Thoracic aorta (tissue), 2 donors: Measurements from ENCODE around the gene MAD1L1. TPM values are rescaled to one million over a fixed set of nuclear protein-coding genes. Genes with fewer than 3 reads are reported as not detected.
"Not testable (repeated sequence)": the region's sequence is repeated elsewhere in the genome, so short reads cannot be mapped to it uniquely, and the experiment has no call there.

Experiments used
- ATAC-seq: fragments of 150-250 bp; one replicate; pipeline ENCODE4 v1.8.0; 2017; ENCODE audit warnings: low read depth; ENCODE audit not compliant: insufficient number of reproducible peaks, low FRiP score
- DNase-seq: peaks from one replicate; pipeline ENCODE4 v3.0.0-alpha.2; 2020; ENCODE audit warnings: low spot score
- H3K27ac ChIP-seq, 2 donors: fragments of 200-600 bp; sonication (generic); 1 replicate in 1 of 2; 2 replicates in 1 of 2; pipeline ENCODE4 v1.5.1; 2016; ENCODE audit warnings: mild to moderate bottlenecking in 2 of 2, moderate library complexity in 2 of 2
- H3K27me3 ChIP-seq: fragments of 200-600 bp; sonication (generic); replicated peaks from 2 replicates; pipeline ENCODE4 v1.6.0; 2016; ENCODE audit warnings: mild to moderate bottlenecking; ENCODE audit not compliant: insufficient read depth
- H3K36me3 ChIP-seq: fragments of 200-600 bp; sonication (generic); one replicate; pipeline ENCODE4 v1.5.1; 2016
- H3K4me1 ChIP-seq, 2 donors: fragments of 200-600 bp; sonication (generic); 1 replicate in 1 of 2; 2 replicates in 1 of 2; pipeline versions ENCODE4 v1.5.1 to v1.6.0; 2016; ENCODE audit warnings: low read depth in 2 of 2, mild to moderate bottlenecking in 1 of 2; ENCODE audit not compliant: control insufficient read depth in 1 of 2
- H3K4me3 ChIP-seq: fragments of 200-600 bp; sonication (generic); 2 replicates; pipeline ENCODE4 v1.5.1; 2016; ENCODE audit warnings: mild to moderate bottlenecking
- H3K9me3 ChIP-seq: fragments of 200-600 bp; sonication (generic); 2 replicates; pipeline ENCODE4 v1.5.1; 2016
- total RNA-seq, 2 donors: library from RNA; depleted of rRNA; stranded (reverse); fragments of >200 nt; gene quantifications; one replicate each; pipeline versions ENCODE4 v1.1.0 to v1.2.3, GENCODE V29; 2016
- TF ChIP-seq, protein P1 (sequence below): fragments of 200-600 bp; sonication (generic); IDR thresholded peaks from one replicate; pipeline ENCODE4 v1.5.1; 2019; ENCODE audit warnings: antibody characterized with exemption

Gene MAD1L1
- total RNA-seq, 2 donors from 2014 or later: 27.4 to 41.3 TPM

DNA sequence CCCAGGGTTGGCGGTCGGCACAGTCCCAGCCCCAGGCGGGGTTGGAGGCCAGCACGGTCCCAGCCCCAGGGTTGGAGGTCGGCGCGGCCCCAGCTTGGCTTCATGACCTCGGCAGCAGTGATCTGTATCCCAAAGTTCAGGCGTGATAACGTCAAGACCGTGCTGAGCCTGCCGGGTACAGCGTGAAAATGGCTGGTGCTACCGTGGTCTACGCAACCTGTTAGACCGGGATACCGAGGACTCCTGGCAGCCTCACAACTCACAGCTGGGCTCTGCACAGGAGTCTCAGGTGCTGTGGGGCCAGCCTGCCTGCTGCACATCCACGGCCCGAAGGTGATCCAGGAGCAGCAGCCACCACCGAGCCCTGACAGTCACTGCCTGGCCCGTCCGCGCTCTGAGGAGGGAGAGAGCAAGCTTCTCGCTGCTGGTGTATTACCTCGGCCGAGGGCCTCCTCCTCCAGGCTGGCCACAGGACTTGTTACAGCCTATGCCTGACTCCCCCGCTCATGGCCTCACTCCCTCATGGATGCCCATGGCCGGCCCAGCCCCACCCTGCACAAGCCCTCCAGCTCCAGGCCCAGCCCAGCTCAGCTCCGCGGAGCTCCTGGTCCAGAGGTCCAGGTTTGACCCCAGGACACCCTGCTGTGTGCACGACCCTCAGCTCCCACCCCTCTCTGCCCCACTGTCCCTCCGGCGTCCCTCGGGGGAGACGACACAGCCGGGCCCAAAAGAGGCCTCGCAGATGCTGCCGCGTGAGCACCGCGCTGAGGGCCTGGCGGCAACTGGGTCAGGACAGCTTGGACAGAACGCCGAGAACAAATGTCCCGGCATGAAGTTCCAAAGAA lies 406.6 kb downstream of the MAD1L1 start:
- H3K4me3 ChIP-seq: no peak overlapping the region
- no peaks in the 10 kb centered on the region for H3K4me1 ChIP-seq
- no peaks in the 10 kb centered on the region for H3K27me3 ChIP-seq
- H3K9me3 ChIP-seq: no peaks in the 10 kb centered on the region
- H3K27ac ChIP-seq: no peak overlapping the region
- H3K36me3 ChIP-seq: peaks cover 3% of the 10 kb centered on the region
- peak; percentile 36 for ATAC-seq
- DNase-seq: no peak
- TF ChIP-seq, protein P1, sequence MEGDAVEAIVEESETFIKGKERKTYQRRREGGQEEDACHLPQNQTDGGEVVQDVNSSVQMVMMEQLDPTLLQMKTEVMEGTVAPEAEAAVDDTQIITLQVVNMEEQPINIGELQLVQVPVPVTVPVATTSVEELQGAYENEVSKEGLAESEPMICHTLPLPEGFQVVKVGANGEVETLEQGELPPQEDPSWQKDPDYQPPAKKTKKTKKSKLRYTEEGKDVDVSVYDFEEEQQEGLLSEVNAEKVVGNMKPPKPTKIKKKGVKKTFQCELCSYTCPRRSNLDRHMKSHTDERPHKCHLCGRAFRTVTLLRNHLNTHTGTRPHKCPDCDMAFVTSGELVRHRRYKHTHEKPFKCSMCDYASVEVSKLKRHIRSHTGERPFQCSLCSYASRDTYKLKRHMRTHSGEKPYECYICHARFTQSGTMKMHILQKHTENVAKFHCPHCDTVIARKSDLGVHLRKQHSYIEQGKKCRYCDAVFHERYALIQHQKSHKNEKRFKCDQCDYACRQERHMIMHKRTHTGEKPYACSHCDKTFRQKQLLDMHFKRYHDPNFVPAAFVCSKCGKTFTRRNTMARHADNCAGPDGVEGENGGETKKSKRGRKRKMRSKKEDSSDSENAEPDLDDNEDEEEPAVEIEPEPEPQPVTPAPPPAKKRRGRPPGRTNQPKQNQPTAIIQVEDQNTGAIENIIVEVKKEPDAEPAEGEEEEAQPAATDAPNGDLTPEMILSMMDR: no peak

DNA sequence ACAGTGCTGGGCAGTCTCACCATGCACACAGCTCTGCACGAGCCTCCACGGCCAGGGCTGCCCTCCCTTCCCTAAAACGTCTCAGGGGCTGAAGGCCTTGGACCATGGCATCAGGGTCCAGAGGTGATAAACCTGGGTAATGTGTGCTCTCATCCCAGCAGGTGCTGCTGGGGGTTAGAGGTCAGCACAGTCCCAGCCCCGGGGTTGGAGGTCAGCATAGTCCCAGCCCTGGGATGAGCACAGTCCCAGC lies 407.2 kb downstream of the MAD1L1 start:
- H3K9me3 ChIP-seq, H3K4me3 ChIP-seq, H3K27me3 ChIP-seq, DNase-seq, H3K27ac ChIP-seq, H3K4me1 ChIP-seq, H3K36me3 ChIP-seq, ATAC-seq: not testable (repeated sequence)

DNA sequence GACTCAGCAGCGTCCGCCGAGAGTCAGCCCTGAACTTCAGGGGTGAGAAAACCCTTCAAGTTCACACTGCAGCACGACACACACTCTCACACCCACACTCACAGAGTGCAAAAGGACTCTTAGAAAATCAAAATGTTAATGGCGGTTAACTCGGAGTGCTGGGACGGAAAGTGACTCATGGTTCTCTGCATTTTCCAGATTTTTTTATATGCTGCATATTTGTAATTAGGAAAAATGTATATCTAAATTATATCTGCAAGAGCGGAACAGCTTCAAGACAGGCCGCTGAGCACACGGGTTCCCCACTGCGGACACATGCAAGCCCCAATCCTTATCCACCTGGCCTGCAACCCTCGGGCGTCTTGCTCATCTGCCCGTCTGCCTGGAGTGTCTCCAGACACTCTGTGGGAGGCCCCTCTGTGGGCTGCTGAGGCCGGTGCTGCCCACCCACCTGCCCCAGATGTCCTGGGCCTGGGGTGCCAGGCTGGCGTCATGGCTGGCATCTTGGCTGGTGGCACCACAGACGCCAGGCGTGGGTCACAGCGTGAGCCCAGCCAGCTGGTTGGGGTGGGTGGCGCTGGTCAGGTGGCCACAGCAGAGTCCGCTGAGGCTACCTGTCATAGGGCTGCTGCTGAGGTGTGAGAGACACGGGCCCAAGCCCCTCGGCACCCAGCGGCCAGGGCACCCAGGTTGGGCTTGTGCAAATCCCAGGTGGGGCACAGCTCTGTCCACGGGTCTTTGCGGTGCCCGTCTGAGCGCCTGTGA lies 407.7 kb downstream of the MAD1L1 start:
- H3K9me3 ChIP-seq, H3K36me3 ChIP-seq, DNase-seq, H3K4me3 ChIP-seq, ATAC-seq, H3K4me1 ChIP-seq, H3K27me3 ChIP-seq, H3K27ac ChIP-seq: not testable (repeated sequence)

DNA sequence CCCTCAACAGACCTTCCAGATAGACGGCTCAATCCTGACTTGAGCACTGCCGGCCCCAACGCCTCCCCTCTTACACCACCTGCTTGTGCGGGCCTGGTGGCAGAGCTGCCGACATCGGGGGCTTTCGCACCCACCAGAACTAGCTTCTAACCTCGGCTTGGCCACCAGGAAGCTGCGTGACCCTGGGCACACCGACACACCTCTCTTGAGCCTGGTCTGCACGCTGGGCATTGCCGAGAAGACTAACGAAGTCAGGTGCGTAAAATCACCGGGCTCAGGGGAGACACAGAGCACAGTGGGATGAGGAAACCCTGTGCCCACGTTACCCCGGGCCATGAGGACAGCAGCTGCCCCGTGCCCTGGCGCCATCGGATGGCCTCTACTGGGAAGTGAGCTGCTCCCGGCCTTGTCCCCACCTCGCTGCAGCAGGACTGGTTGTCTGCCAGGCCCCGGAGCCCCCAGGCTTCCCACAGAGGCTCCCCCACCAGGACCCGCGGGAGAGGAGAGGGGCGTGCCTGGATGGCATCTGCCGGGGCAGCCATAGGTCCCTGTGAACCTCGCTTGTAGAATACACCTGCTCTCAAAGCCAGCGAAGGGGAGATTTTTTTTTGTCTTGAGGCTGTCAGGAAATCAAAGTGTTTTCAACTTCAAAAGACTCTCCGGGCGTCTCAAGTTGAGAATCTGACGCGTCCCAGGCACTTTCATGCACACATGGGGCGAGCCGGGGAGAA lies 408.4 kb downstream of the MAD1L1 start:
- ATAC-seq, H3K36me3 ChIP-seq, H3K4me3 ChIP-seq, H3K9me3 ChIP-seq, H3K27me3 ChIP-seq, DNase-seq, H3K4me1 ChIP-seq, H3K27ac ChIP-seq: not testable (repeated sequence)

DNA sequence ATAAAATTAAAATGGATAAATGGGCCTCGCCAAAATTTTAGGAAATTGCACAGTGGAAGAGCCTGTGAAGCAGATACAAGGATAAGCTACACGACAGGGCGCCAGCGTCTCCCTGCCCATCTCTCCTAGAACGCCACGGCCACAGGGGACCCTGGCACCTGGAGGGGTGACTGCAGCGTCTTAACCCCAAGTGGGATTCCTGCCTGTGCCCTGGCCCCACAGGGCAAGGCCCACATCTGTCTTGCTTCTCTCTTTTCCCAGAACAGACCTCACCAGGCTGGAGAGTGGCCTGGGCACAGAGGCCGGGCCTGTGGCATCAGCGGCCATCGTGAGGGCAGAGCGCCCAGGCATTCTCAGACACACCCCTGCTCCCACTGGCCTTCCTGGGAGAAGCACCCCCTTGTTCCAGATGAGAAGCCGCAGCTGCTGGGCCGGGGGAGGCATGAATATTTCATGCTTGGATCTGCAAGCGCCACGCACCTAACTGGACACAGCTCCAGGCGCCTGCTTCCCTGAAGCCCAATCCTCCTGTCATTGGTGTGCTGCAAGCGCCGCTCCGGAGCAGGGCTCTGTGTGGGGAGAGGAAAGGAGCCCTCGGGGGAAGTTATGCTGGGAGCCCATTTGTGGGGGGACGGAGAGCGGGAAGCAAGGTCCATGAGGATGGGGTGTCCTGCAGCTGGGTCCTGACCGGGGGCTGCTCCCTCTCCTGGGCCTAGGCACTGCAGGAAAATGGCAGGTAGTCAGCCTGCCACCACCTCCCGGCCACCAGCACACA lies 409.2 kb downstream of the MAD1L1 start:
- DNase-seq (no peak), ATAC-seq (no peak)
- H3K4me1 ChIP-seq: peaks cover 0 to under 1% of the 10 kb centered on the region in 2 donors
- no peak overlapping the region for H3K27ac ChIP-seq
- TF ChIP-seq, protein P1: no peak
- H3K9me3 ChIP-seq: no peaks in the 10 kb centered on the region
- H3K27me3 ChIP-seq: no peaks in the 10 kb centered on the region
- H3K4me3 ChIP-seq: no peak overlapping the region
- H3K36me3 ChIP-seq: peaks cover under 1% of the 10 kb centered on the region

DNA sequence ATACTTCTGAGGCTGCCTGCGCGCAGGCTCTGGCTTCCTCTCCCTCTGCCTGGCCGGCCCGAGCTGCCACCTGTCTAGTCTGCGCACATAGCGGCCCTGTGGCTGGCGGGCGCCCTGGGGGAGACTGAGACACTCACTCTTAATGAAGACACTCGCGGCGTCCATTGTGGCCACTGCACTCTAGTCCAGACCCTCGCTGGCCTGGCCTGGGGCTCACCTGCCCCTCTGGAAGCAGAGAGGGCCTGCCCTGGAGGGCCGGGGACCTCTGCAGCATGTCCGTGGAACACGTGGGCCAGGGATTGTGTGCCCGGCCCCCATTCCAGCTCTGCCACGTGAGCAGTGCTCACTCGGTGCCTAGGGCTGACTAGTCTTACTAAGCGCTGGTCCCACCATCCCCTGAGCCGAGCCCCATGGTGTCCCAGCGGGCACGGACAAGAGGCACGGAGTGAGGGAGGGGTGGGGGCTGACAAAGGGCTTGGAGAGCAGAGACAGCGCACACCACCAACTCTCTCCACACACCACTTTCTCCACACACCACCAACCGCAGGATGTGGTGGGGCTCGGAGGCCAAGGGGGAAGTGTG lies 413.4 kb downstream of the MAD1L1 start:
- no peaks in the 10 kb centered on the region for H3K27me3 ChIP-seq
- H3K9me3 ChIP-seq: no peaks in the 10 kb centered on the region
- H3K4me3 ChIP-seq: no peak overlapping the region
- H3K27ac ChIP-seq: no peak overlapping the region
- no peak for DNase-seq
- peaks cover 4 to 12% of the 10 kb centered on the region in 2 donors for H3K4me1 ChIP-seq
- ATAC-seq: no peak
- H3K36me3 ChIP-seq: peaks cover 3% of the 10 kb centered on the region
- TF ChIP-seq, protein P1: no peak
